SK-N-SH (cell line): Measurements from ENCODE around the gene ELANE. TPM values are rescaled to one million over a fixed set of nuclear protein-coding genes. Genes with fewer than 3 reads are reported as not detected.

Experiments used
- CTCF ChIA-PET: fragments of 300-600, 350-600 bp; formaldehyde crosslinking; extraction: SDS; loops from one replicate; lab custom pipeline; 2021; lab: Yijun Ruan, JAX
- POLR2A ChIA-PET: fragments of 350-600 bp; sonication (Branson Sonifier 250); formaldehyde crosslinking; extraction: SDS; loops from one replicate; lab custom pipeline; 2020; ENCODE audit warnings: antibody characterized with exemption, inconsistent platforms; lab: Yijun Ruan, JAX
- DNase-seq: peaks from one replicate; pipeline ENCODE4 v3.0.0; 2012
- H2AFZ ChIP-seq: fragments of 200-600 bp; sonication (generic); 2 replicates; pipeline ENCODE4 v1.8.1; 2016; ENCODE audit warnings: antibody characterized with exemption, mild to moderate bottlenecking, low read depth
- H3F3A ChIP-seq: fragments of 200-600 bp; sonication (generic); replicated peaks from 2 replicates; pipeline ENCODE3; 2016; ENCODE audit warnings: antibody characterized with exemption, mild to moderate bottlenecking; ENCODE audit not compliant: insufficient read depth
- H3K27ac ChIP-seq, 2 experiments: fragments of 200-500 bp in 1 of 2; fragments of 200-600 bp in 1 of 2; sonication (Bioruptor generic) in 1 of 2; sonication (generic), shearing (Covaris generic) in 1 of 2; 2 replicates each; pipeline versions ENCODE4 v1.5.1 to v1.6.1; 2014 to 2016; ENCODE audit warnings: low read depth in 2 of 2, inconsistent platforms in 1 of 2, low read length in 1 of 2, mild to moderate bottlenecking in 1 of 2, mixed read lengths in 1 of 2
- H3K27me3 ChIP-seq: fragments of 200-600 bp; sonication (generic), shearing (Covaris generic); 2 replicates; pipeline ENCODE4 v1.6.1; 2016; ENCODE audit warnings: mixed run types; ENCODE audit not compliant: insufficient read depth
- H3K36me3 ChIP-seq, 2 experiments: fragments of 200-500 bp in 1 of 2; fragments of 200-600 bp in 1 of 2; sonication (Bioruptor generic) in 1 of 2; sonication (generic) in 1 of 2; replicated peaks in 1 of 2; 2 replicates each; pipeline versions ENCODE3 to v1.5.1; 2014 to 2016; ENCODE audit warnings: low read length in 1 of 2, mild to moderate bottlenecking in 1 of 2; ENCODE audit not compliant: insufficient read depth in 2 of 2, control insufficient read depth in 1 of 2
- H3K4me1 ChIP-seq, 2 experiments: fragments of 200-500 bp in 1 of 2; fragments of 200-600 bp in 1 of 2; sonication (Bioruptor generic) in 1 of 2; sonication (generic), shearing (Covaris generic) in 1 of 2; 2 replicates each; pipeline versions ENCODE4 v1.5.1 to v1.6.1; 2014 to 2016; ENCODE audit warnings: low read depth in 1 of 2, low read length in 1 of 2, mixed run types in 1 of 2; ENCODE audit not compliant: insufficient read depth in 2 of 2, control insufficient read depth in 1 of 2
- H3K4me2 ChIP-seq: fragments of 200-600 bp; sonication (generic), shearing (Covaris generic); 2 replicates; pipeline ENCODE4 v1.6.1; 2017; ENCODE audit warnings: mixed run types
- H3K4me3 ChIP-seq, 2 experiments: fragments of 200-500 bp in 1 of 2; fragments of 200-600 bp in 1 of 2; sonication (Bioruptor generic) in 1 of 2; sonication (generic), shearing (Covaris generic) in 1 of 2; 2 replicates each; pipeline versions ENCODE4 v1.5.1 to v1.8.1; 2014 to 2016; ENCODE audit warnings: low read depth in 2 of 2, inconsistent platforms in 1 of 2, low read length in 1 of 2, mild to moderate bottlenecking in 1 of 2, mixed read lengths in 1 of 2, moderate library complexity in 1 of 2
- H3K79me2 ChIP-seq: fragments of 200-600 bp; sonication (generic); 2 replicates; pipeline ENCODE4 v1.8.1; 2017; ENCODE audit warnings: mild to moderate bottlenecking; ENCODE audit not compliant: insufficient read depth
- H3K9ac ChIP-seq: fragments of 200-600 bp; sonication (generic); 2 replicates; pipeline ENCODE4 v1.6.1; 2017; ENCODE audit warnings: mixed run types
- H3K9me2 ChIP-seq: fragments of 200-600 bp; sonication (generic); 2 replicates; pipeline ENCODE4 v1.6.1; 2017; ENCODE audit warnings: mixed run types
- H3K9me3 ChIP-seq: fragments of 200-600 bp; sonication (generic); 2 replicates; pipeline ENCODE4 v1.6.1; 2017; ENCODE audit warnings: mixed run types, mild to moderate bottlenecking, moderate library complexity
- H4K20me1 ChIP-seq: fragments of 200-600 bp; sonication (generic); 2 replicates; pipeline ENCODE4 v1.6.1; 2017; ENCODE audit warnings: mild to moderate bottlenecking, mixed run types; ENCODE audit not compliant: insufficient read depth
- CHD2 ChIP-seq: fragments of 150-350 bp; IDR thresholded peaks from 2 replicates; pipeline ENCODE4 v1.6.1; 2018; ENCODE audit warnings: low read length; ENCODE audit not compliant: partially characterized antibody
- CTCF ChIP-seq: fragments of 200-600 bp; sonication (generic); IDR thresholded peaks from 2 replicates; pipeline ENCODE4 v1.6.1; 2017; ENCODE audit warnings: antibody characterized with exemption, mild to moderate bottlenecking, moderate library complexity
- ELF1 ChIP-seq: IDR thresholded peaks from 2 replicates; pipeline ENCODE4 v1.4.0; 2012
- FOSL2 ChIP-seq: IDR thresholded peaks from 2 replicates; pipeline ENCODE4 v1.4.0; 2012; ENCODE audit warnings: low read depth, mild to moderate bottlenecking, moderate library complexity, borderline replicate concordance
- FOXM1 ChIP-seq: IDR thresholded peaks from 2 replicates; pipeline ENCODE4 v1.4.0; 2012; ENCODE audit warnings: low read depth, mild to moderate bottlenecking
- IRF3 ChIP-seq: fragments of 150-350 bp; IDR thresholded peaks from 2 replicates; pipeline ENCODE4 v1.6.1; 2016; ENCODE audit warnings: mild to moderate bottlenecking, low read depth, low read length
- MAX ChIP-seq: IDR thresholded peaks from 2 replicates; pipeline ENCODE4 v1.4.0; 2012; ENCODE audit warnings: low read depth
- MXI1 ChIP-seq: IDR thresholded peaks from 2 replicates; pipeline ENCODE4 v1.6.1; 2012; ENCODE audit warnings: mild to moderate bottlenecking, low read depth, low read length, improper control_type of control experiment
- NFIC ChIP-seq: IDR thresholded peaks from 2 replicates; pipeline ENCODE4 v1.4.0; 2012; ENCODE audit warnings: borderline replicate concordance
- REST ChIP-seq: IDR thresholded peaks from 2 replicates; pipeline ENCODE4 v1.6.1; 2012; ENCODE audit warnings: mild to moderate bottlenecking, low read depth, low read length, moderate library complexity
- RFX5 ChIP-seq: IDR thresholded peaks from 2 replicates; pipeline ENCODE4 v1.6.1; 2012; ENCODE audit warnings: mild to moderate bottlenecking, improper control_type of control experiment, low read length
- RXRA ChIP-seq: IDR thresholded peaks from 2 replicates; pipeline ENCODE4 v1.4.0; 2012; ENCODE audit warnings: low read depth, mild to moderate bottlenecking, borderline replicate concordance
- TAF1 ChIP-seq: IDR thresholded peaks from 2 replicates; pipeline ENCODE4 v1.6.1; 2012; ENCODE audit warnings: low read depth, mild to moderate bottlenecking, low read length, moderate library complexity, borderline replicate concordance
- TCF12 ChIP-seq: IDR thresholded peaks from 2 replicates; pipeline ENCODE4 v1.4.0; 2012
- USF2 ChIP-seq: fragments of 150-350 bp; IDR thresholded peaks from 2 replicates; pipeline ENCODE4 v1.6.1; 2017; ENCODE audit warnings: antibody characterized with exemption, low read length, low read depth, borderline replicate concordance
- YY1 ChIP-seq: IDR thresholded peaks from 2 replicates; pipeline ENCODE4 v1.4.0; 2012; ENCODE audit warnings: low read depth, mild to moderate bottlenecking
- WGBS: methylation state at CpG from one replicate; pipeline ENCODE4 v1.1.6; 2017; ENCODE audit warnings: low lambda C conversion rate; 5-methylcytosine and 5-hydroxymethylcytosine counted together
- polyA plus RNA-seq, 3 experiments: library from polyadenylated mRNA; depleted of rRNA; stranded (reverse); fragments of >200 nt; gene quantifications; 2 replicates each; pipeline ENCODE4 v1.2.3, GENCODE V29; 2012

The ELANE gene
- polyA plus RNA-seq, 1 of the 3 experiments (the other 2 are of a cell fraction): not detected

- Histone ChIP-seq H3K79me2 (no peaks in the 10 kb centered on the region), H3K27me3 (peaks cover 54% of the 10 kb centered on the region), H3K9ac (no peak overlapping the region), H3K4me1 (peaks cover 0 to 8% of the 10 kb centered on the region in 2 experiments; a peak in 1 of 4 replicates), H3K9me2 (no peaks in the 10 kb centered on the region), H3K4me3 (no peak overlapping the region), H3K36me3 (no peaks in the 10 kb centered on the region), H2AFZ (no peak overlapping the region), H3K27ac (no peak overlapping the region), H3K9me3 (no peaks in the 10 kb centered on the region), H4K20me1 (no peaks in the 10 kb centered on the region), H3K4me2 (no peak overlapping the region), H3F3A (peaks cover 4% of the 10 kb centered on the region)
- WGBS: 45% methylated on average over 11 of the region's 12 CpGs
- no peak for DNase-seq
- POLR2A ChIA-PET: no interaction called here
- CTCF ChIA-PET: interaction anchor here (0.6 to 5.4 kb wide), 10 partner anchors 8 to 387 kb away, joined by 3 to 20 read pairs (median 6); partner anchors contain the start of genes ATP5F1D, KISS1R and WDR18
- TF ChIP-seq REST (no peak), ELF1 (no peak), CHD2 (no peak), MAX (no peak), FOXM1 (no peak), USF2 (no peak), RFX5 (no peak), TAF1 (no peak), FOSL2 (no peak), IRF3 (no peak), YY1 (no peak), NFIC (no peak), CTCF (no peak), TCF12 (no peak), MXI1 (no peak), RXRA (no peak)
Observed at GRCh38 chr19:855142-855541, 3.0 kb downstream of the ELANE start.
